HG02623 (cell line): ENCODE measurements around the gene SIGLEC9.

Experiments
- ATAC-seq: cut with Tn5 transposase; IDR thresholded peaks from one replicate; pipeline ENCODE4 v1.9.1; 2021; ENCODE audit warnings: moderate library complexity; ENCODE audit not compliant: unreplicated experiment

Gene SIGLEC9

GRCh38 chr19:51173681-51174080 is 49.0 kb downstream of the SIGLEC9 start:
- no peak for ATAC-seq

DNA sequence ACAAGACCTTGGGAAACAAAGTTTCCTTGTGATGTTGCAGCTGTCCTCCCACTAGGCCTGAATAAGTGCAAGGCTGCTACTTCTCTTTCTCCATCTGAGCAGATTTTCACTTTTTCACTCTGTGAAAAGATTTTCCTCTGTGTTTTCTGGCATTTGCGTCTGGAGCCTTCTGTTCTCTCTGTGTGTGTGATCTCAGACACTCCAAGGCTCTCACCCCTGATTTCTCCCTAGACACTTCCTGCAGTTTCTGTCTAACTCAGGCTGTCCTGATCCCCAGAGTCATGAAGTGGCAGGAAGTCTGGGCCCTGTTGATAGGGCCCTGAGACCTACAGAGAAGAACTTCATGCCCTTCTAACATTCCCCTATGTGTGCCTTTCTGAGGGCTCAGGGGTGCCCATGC is 54.5 kb downstream of the SIGLEC9 start:
- no peak for ATAC-seq
